OCI-LY7 (cell line): ENCODE results near the gene FADS3. TPM values are rescaled to one million over a fixed set of nuclear protein-coding genes. Genes with fewer than 3 reads are reported as not detected.

Experiments
- BruUV-seq: library from RNA; stranded (reverse); fragments of 400-500 nt; replicated peaks from 2 replicates; lab custom pipeline; 2021; lab: Mats Ljungman, UMichigan
- CTCF ChIA-PET: fragments of 300-600 bp; sonication (Branson Sonifier 250); formaldehyde crosslinking; loops from one replicate; lab custom pipeline; 2022; ENCODE audit warnings: antibody characterized with exemption; ENCODE audit not compliant: unreplicated experiment; lab: Charles Lee
- POLR2A ChIA-PET: fragments of 300-600 bp; sonication (Branson Sonifier 250); formaldehyde crosslinking; loops from one replicate; lab custom pipeline; 2022; ENCODE audit warnings: antibody characterized with exemption; lab: Charles Lee
- DNase-seq: peaks from one replicate; pipeline ENCODE4 v3.0.0-alpha.2; 2015; ENCODE audit warnings: low spot score
- H2AFZ ChIP-seq: fragments of 200-600 bp; sonication (generic), shearing (Covaris generic); 2 replicates; pipeline ENCODE4 v1.6.1; 2014; ENCODE audit warnings: mild to moderate bottlenecking, antibody characterized with exemption, low read length, moderate library complexity
- H3K27ac ChIP-seq: fragments of 200-600 bp; sonication (generic); 2 replicates; pipeline ENCODE4 v1.5.1; 2014; ENCODE audit warnings: mixed run types, low read depth, mild to moderate bottlenecking, moderate library complexity, low read length, inconsistent platforms; ENCODE audit not compliant: poor library complexity, severe bottlenecking
- H3K36me3 ChIP-seq: fragments of 200-600 bp; sonication (generic); 2 replicates; pipeline ENCODE4 v1.6.1; 2014; ENCODE audit warnings: mild to moderate bottlenecking, antibody characterized with exemption, low read length, moderate library complexity, mixed read lengths; ENCODE audit not compliant: insufficient read depth
- H3K4me1 ChIP-seq: fragments of 200-600 bp; sonication (generic); 2 replicates; pipeline ENCODE4 v1.5.1; 2014; ENCODE audit warnings: mild to moderate bottlenecking, low read length; ENCODE audit not compliant: insufficient read depth, poor library complexity, severe bottlenecking
- H3K4me2 ChIP-seq: fragments of 200-600 bp; sonication (generic); 2 replicates; pipeline ENCODE4 v1.6.1; 2014; ENCODE audit warnings: mild to moderate bottlenecking, low read length
- H3K4me3 ChIP-seq: fragments of 200-600 bp; sonication (generic); 2 replicates; pipeline ENCODE4 v1.5.1; 2014; ENCODE audit warnings: mild to moderate bottlenecking, low read depth, low read length; ENCODE audit not compliant: poor library complexity, severe bottlenecking
- H3K79me2 ChIP-seq: fragments of 200-600 bp; sonication (generic); 2 replicates; pipeline ENCODE4 v1.6.1; 2016; ENCODE audit warnings: low read depth, mild to moderate bottlenecking, low read length, moderate library complexity, mixed read lengths; ENCODE audit not compliant: insufficient read depth
- H3K9me2 ChIP-seq: fragments of 200-600 bp; sonication (generic); 2 replicates; pipeline ENCODE4 v1.6.1; 2016; ENCODE audit warnings: mild to moderate bottlenecking, low read length, mixed read lengths; ENCODE audit not compliant: insufficient read depth
- H3K9me3 ChIP-seq: fragments of 200-600 bp; sonication (generic); 2 replicates; pipeline ENCODE4 v1.6.1; 2014; ENCODE audit warnings: mild to moderate bottlenecking, mixed run types, low read length, mixed read lengths
- H4K20me1 ChIP-seq: fragments of 200-600 bp; sonication (generic); 2 replicates; pipeline ENCODE4 v1.6.1; 2014; ENCODE audit warnings: mild to moderate bottlenecking, antibody characterized with exemption, low read length, moderate library complexity, mixed read lengths; ENCODE audit not compliant: insufficient read depth
- EZH2phosphoT487 ChIP-seq: fragments of 200-600 bp; sonication (generic); IDR thresholded peaks from 2 replicates; pipeline ENCODE4 v1.6.1; 2018; ENCODE audit warnings: low read depth, borderline replicate concordance, mild to moderate bottlenecking, mixed run types, antibody characterized with exemption, low read length, moderate library complexity, mixed read lengths
- intact Hi-C: fragments of 100-400 bp; cut with micrococcal nuclease; formaldehyde crosslinking; loops from one replicate; pipeline ENCODE4 v1.10.0; 2022; ENCODE audit not compliant: unreplicated experiment
- total RNA-seq, 2 experiments: library from RNA; depleted of rRNA in 1 of 2; stranded (reverse); fragments of >200 nt in 1 of 2; shearing (Covaris generic) in 1 of 2; gene quantifications; 2 replicates each; pipeline ENCODE4 v1.2.3, GENCODE V29; 2014 to 2022
- TF ChIP-seq, protein P1 (sequence below): fragments of 200-600 bp; sonication (generic); conservative IDR thresholded peaks from 2 replicates; pipeline ENCODE4 v1.5.1; 2014; ENCODE audit warnings: mild to moderate bottlenecking, antibody characterized with exemption, low read length, moderate library complexity, mixed read lengths

The FADS3 gene
- total RNA-seq, 2 experiments from 2014 or later, result 103 to 191 TPM

DNA sequence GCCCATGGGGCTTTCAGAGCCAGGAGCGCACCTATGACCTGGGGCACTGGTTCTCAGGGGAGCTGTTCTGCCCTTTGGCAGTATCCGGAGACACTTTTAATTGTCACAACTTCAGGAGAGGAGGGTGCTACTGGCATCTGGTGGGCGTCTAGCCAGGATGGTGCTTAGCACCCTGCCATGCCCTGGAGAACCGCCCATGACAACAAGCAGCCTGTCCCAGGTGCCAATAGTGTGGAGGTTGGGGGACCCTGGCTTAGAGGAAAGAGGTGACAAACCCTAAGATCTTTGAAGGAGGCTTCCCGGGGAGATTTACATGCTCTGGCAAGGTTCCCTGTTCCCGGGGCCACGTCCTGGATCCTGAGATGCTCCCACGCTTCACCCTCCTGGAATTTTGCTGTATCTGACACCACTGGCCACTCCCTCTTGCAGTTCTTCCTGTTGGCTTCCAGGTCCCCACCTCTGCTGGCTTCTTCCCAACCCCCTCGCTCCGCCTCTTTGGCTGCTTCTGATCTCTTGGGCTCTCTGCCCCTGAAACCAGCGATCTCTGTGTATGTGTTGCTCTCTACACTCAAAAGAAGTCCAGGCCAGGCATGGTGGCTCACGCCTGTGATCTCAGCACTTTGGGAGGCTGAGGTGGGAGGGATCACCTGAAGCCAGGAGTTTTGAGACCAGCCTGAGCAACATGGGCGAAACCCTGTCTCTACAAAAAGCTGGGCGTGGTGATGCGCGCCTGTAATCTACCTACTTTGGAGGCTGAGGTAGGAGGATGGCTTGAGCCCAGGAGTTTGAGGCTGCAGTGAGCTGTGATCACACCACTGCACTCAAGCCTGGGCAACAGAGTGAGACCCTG is 31.1 kb downstream of the FADS3 start:
- no peak for TF ChIP-seq EZH2phosphoT487
- TF ChIP-seq, protein P1, sequence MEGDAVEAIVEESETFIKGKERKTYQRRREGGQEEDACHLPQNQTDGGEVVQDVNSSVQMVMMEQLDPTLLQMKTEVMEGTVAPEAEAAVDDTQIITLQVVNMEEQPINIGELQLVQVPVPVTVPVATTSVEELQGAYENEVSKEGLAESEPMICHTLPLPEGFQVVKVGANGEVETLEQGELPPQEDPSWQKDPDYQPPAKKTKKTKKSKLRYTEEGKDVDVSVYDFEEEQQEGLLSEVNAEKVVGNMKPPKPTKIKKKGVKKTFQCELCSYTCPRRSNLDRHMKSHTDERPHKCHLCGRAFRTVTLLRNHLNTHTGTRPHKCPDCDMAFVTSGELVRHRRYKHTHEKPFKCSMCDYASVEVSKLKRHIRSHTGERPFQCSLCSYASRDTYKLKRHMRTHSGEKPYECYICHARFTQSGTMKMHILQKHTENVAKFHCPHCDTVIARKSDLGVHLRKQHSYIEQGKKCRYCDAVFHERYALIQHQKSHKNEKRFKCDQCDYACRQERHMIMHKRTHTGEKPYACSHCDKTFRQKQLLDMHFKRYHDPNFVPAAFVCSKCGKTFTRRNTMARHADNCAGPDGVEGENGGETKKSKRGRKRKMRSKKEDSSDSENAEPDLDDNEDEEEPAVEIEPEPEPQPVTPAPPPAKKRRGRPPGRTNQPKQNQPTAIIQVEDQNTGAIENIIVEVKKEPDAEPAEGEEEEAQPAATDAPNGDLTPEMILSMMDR, result no peak
- Histone ChIP-seq H3K36me3 (no peaks in the 10 kb centered on the region), H2AFZ (no peak overlapping the region), H3K4me1 (no peaks in the 10 kb centered on the region), H3K9me3 (no peaks in the 10 kb centered on the region), H3K4me3 (no peak overlapping the region), H3K9me2 (no peaks in the 10 kb centered on the region), H3K27ac (no peak overlapping the region), H3K4me2 (no peak overlapping the region), H4K20me1 (no peaks in the 10 kb centered on the region), H3K79me2 (no peaks in the 10 kb centered on the region)
- ChIA-PET POLR2A (no interaction called here), CTCF (no interaction called here)
- DNase-seq, result no peak
- intact Hi-C loops, result no loop called here
- BruUV-seq, result no TSS peak

DNA sequence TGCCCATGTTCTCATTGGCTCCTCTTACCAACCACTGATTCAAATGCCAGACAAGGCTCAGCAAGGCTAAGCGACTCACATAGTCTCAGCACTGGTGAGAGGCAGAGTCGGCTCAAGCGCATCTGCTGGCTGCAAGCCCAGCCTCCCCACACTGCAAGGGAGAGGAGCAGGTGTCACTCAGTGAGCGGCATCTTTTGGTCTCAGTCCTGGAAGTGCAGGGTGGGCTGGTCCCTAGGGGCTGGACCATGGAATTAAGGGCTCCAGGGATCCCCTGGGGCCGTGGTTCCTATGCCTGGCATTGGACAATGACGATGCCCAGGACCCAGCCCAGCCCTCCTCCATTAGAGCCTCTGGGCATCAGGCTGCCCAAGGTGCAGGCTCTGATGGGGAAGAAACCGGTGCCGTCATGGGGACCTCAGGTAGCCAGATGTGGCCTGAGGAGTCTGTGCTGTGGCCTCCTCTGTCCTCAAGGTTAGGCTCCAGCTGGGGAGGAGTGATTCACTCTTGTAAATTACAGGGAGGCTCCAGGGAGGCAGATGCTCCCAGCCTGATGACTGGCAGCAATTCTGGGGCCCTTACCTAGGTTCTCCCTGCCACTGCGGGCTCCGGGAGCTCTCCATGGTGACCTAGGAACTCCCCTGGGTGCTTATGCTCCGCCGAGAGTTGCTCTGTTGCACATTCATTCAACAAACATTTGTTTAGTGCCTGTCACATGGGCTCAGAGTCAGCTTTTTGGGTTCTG is 35.2 kb downstream of the FADS3 start:
- CTCF ChIA-PET, result no interaction called here

More for the DNA sequence above, 35.2 kb downstream of the FADS3 start:
- H3K9me2 ChIP-seq, result no peaks in the 10 kb centered on the region
- H3K27ac ChIP-seq, result no peak overlapping the region
- no peaks in the 10 kb centered on the region for H3K9me3 ChIP-seq
- POLR2A ChIA-PET, result no interaction called here
- no peaks in the 10 kb centered on the region for H4K20me1 ChIP-seq
- no peaks in the 10 kb centered on the region for H3K4me1 ChIP-seq
- intact Hi-C loops, result no loop called here
- H3K4me2 ChIP-seq, result no peak overlapping the region
- no peak overlapping the region for H2AFZ ChIP-seq
- no TSS peak for BruUV-seq
- no peak overlapping the region for H3K4me3 ChIP-seq
- no peaks in the 10 kb centered on the region for H3K36me3 ChIP-seq
- TF ChIP-seq EZH2phosphoT487, result no peak
- TF ChIP-seq, protein P1, result no peak
- H3K79me2 ChIP-seq, result no peaks in the 10 kb centered on the region
- no peak for DNase-seq
